Bronchial epithelial cell (primary cell): ENCODE data around the gene SLC26A11. TPM values are rescaled to one million over a fixed set of nuclear protein-coding genes. Genes with fewer than 3 reads are reported as not detected.

Source experiments
- DNase-seq: peaks from one replicate; pipeline ENCODE4 v3.0.0-alpha.2; 2010; ENCODE audit warnings: low read depth
- FAIRE-seq: peaks from 2 replicates; lab custom pipeline; 2011; peaks lifted over from hg19 to GRCh38; lab: Jason Lieb, UNC
- H3K27me3 ChIP-seq: 2 replicates; pipeline ENCODE4 v1.5.1; 2011; ENCODE audit warnings: low read length; ENCODE audit not compliant: control insufficient read depth, insufficient read depth
- H3K36me3 ChIP-seq: 2 replicates; pipeline ENCODE4 v1.5.1; 2011; ENCODE audit warnings: low read length; ENCODE audit not compliant: control insufficient read depth, insufficient read depth
- H3K4me3 ChIP-seq: 2 replicates; pipeline ENCODE4 v1.5.1; 2011; ENCODE audit warnings: mild to moderate bottlenecking, low read depth, low read length, control low read depth
- CTCF ChIP-seq: IDR thresholded peaks from 2 replicates; pipeline ENCODE4 v1.5.1; 2011; ENCODE audit warnings: mild to moderate bottlenecking, moderate library complexity, low read length, control low read depth, inconsistent platforms; ENCODE audit not compliant: insufficient read depth, severe bottlenecking
- total RNA-seq: library from RNA; depleted of rRNA; stranded (reverse); fragments of >200 nt; gene quantifications from 2 replicates; pipeline ENCODE4 v1.2.1, GENCODE V29; 2014

The SLC26A11 gene
- total RNA-seq, 1 donor from 2014 or later = 1.3 TPM

GRCh38 chr17:80285237-80285920 is 65.2 kb downstream of the SLC26A11 start:
- H3K4me3 ChIP-seq = no peak overlapping the region
- no peak for TF ChIP-seq CTCF
- peaks cover 17% of the 10 kb centered on the region for H3K36me3 ChIP-seq
- DNase-seq (no peak), FAIRE-seq (no peak)
- no peaks in the 10 kb centered on the region for H3K27me3 ChIP-seq

GRCh38 chr17:80286638-80286960 is 66.4 kb downstream of the SLC26A11 start:
- FAIRE-seq = no peak
- no peak for TF ChIP-seq CTCF
- Histone ChIP-seq H3K4me3 (no peak overlapping the region), H3K27me3 (no peaks in the 10 kb centered on the region), H3K36me3 (peaks cover 22% of the 10 kb centered on the region)
- DNase-seq = no peak

GRCh38 chr17:80287038-80287437 is 66.8 kb downstream of the SLC26A11 start:
- Histone ChIP-seq H3K36me3 (peaks cover 24% of the 10 kb centered on the region), H3K27me3 (no peaks in the 10 kb centered on the region), H3K4me3 (no peak overlapping the region)
- no peak for FAIRE-seq
- no peak for DNase-seq
- TF ChIP-seq CTCF = no peak

- H3K4me3 ChIP-seq = no peak overlapping the region
- FAIRE-seq = no peak
- no peak for TF ChIP-seq CTCF
- peaks cover 26% of the 10 kb centered on the region for H3K36me3 ChIP-seq
- DNase-seq = no peak
- H3K27me3 ChIP-seq = no peaks in the 10 kb centered on the region
These were observed 67.8 kb downstream of the SLC26A11 start for GRCh38 chr17:80287806-80288567.

- no peaks in the 10 kb centered on the region for H3K27me3 ChIP-seq
- DNase-seq (no peak), FAIRE-seq (no peak)
- no peak for TF ChIP-seq CTCF
- no peak overlapping the region for H3K4me3 ChIP-seq
- H3K36me3 ChIP-seq = peaks cover 31% of the 10 kb centered on the region
These were observed 69.4 kb downstream of the SLC26A11 start for GRCh38 chr17:80289616-80290015.

- FAIRE-seq = peak; percentile 92
- Histone ChIP-seq H3K27me3 (no peaks in the 10 kb centered on the region), H3K36me3 (peaks cover 31% of the 10 kb centered on the region), H3K4me3 (no peak overlapping the region)
- TF ChIP-seq CTCF = no peak
- no peak for DNase-seq
These were observed 69.9 kb downstream of the SLC26A11 start for GRCh38 chr17:80290156-80290555.
